ENCODE data around the gene TRUB2. TPM values are rescaled to one million over a fixed set of nuclear protein-coding genes. Genes with fewer than 3 reads are reported as not detected.

TRUB2 gene
- total RNA-seq, 1 experiment from 2014 or later = 22.5 TPM

GRCh38 chr9:128257907-128258306 lies 64.3 kb downstream of the TRUB2 start:
- no peak overlapping the region for H3K4me3 ChIP-seq (ENCODE audit: low read depth in 2 of 2, low read length in 2 of 2)
- no peaks in the 10 kb centered on the region for H3K36me3 ChIP-seq (ENCODE audit: control insufficient read depth, insufficient read depth, low read length)
- no peaks in the 10 kb centered on the region for H3K9me3 ChIP-seq (ENCODE audit: control insufficient read depth, insufficient read depth, low read depth, low read length)
- CTCF ChIA-PET = no interaction called here
- intact Hi-C loops (cut with micrococcal nuclease; ENCODE audit: unreplicated experiment) (no loop called here), in situ Hi-C loops (cut with HindIII; ENCODE audit: low pct_unique_long_range_greater_than_20kb, low sequenced_read_pairs) (no loop called here)
- no peak for DNase-seq (ENCODE audit: low read depth, low spot score)
- BruUV-seq (replicated peaks) = no TSS peak
- no peak for ATAC-seq
- no peak overlapping the region for H3K27ac ChIP-seq (ENCODE audit: low read length)
- no peaks in the 10 kb centered on the region for H3K27me3 ChIP-seq (ENCODE audit: control insufficient read depth, insufficient read depth, low read length)
- no peak for TF ChIP-seq TCF7L2 (IDR thresholded peaks at IDR 0.05; ENCODE audit: low read depth, low read length)
- TF ChIP-seq SIN3A (IDR thresholded peaks at IDR 0.05; ENCODE audit: borderline replicate concordance, insufficient read depth, low read depth, low read length) = no peak
- TF ChIP-seq POLR2AphosphoS5 (IDR thresholded peaks at IDR 0.05; ENCODE audit: low read depth, low read length) = no peak
- POLR2A ChIA-PET = no interaction called here
- H3K4me1 ChIP-seq (ENCODE audit: control insufficient read depth, insufficient read depth, low read length) = no peaks in the 10 kb centered on the region

GRCh38 chr9:128257086-128257825 lies 65.0 kb downstream of the TRUB2 start:
- ChIA-PET POLR2A (no interaction called here), CTCF (no interaction called here)
- Histone ChIP-seq H3K36me3 (ENCODE audit: control insufficient read depth, insufficient read depth, low read length) (no peaks in the 10 kb centered on the region), H3K9me3 (ENCODE audit: control insufficient read depth, insufficient read depth, low read depth, low read length) (no peaks in the 10 kb centered on the region), H3K4me3 (ENCODE audit: low read depth in 2 of 2, low read length in 2 of 2) (no peak overlapping the region), H3K27me3 (ENCODE audit: control insufficient read depth, insufficient read depth, low read length) (no peaks in the 10 kb centered on the region), H3K4me1 (ENCODE audit: control insufficient read depth, insufficient read depth, low read length) (no peaks in the 10 kb centered on the region), H3K27ac (ENCODE audit: low read length) (no peak overlapping the region)
- in situ Hi-C loops (cut with HindIII; ENCODE audit: low pct_unique_long_range_greater_than_20kb, low sequenced_read_pairs) (no loop called here), intact Hi-C loops (cut with micrococcal nuclease; ENCODE audit: unreplicated experiment) (no loop called here)
- no peak for TF ChIP-seq TCF7L2 (IDR thresholded peaks at IDR 0.05; ENCODE audit: low read depth, low read length)
- no peak for TF ChIP-seq CTCF (IDR thresholded peaks at IDR 0.05)
- no peak for TF ChIP-seq REST (IDR thresholded peaks at IDR 0.05; ENCODE audit: insufficient read depth in 1 of 2, low read depth in 2 of 2, low read length in 1 of 2)
- no peak for TF ChIP-seq SIN3A (IDR thresholded peaks at IDR 0.05; ENCODE audit: borderline replicate concordance, insufficient read depth, low read depth, low read length)
- TF ChIP-seq POLR2AphosphoS5 (IDR thresholded peaks at IDR 0.05; ENCODE audit: low read depth, low read length) = no peak
- ATAC-seq (no peak), DNase-seq (ENCODE audit: low read depth, low spot score) (no peak)
- no TSS peak for BruUV-seq (replicated peaks)

Other genes starting within 250 kb of the TRUB2 start
- 76.8 TPM for gene PTGES2, start 194.7 kb downstream of the TRUB2 start, total RNA-seq (2021; ENCODE audit: unreplicated experiment)
- 1.0 TPM for gene LCN2, start 173.0 kb downstream of the TRUB2 start, total RNA-seq (2021; ENCODE audit: unreplicated experiment)
- gene BBLN, start 162.2 kb downstream of the TRUB2 start, total RNA-seq (2021; ENCODE audit: unreplicated experiment) = 48.5 TPM
- 111 TPM for gene CIZ1, start 130.9 kb downstream of the TRUB2 start, total RNA-seq (2021; ENCODE audit: unreplicated experiment)
- 18.7 TPM for gene DNM1, start 119.1 kb downstream of the TRUB2 start, total RNA-seq (2021; ENCODE audit: unreplicated experiment)
- 69.6 TPM for gene GOLGA2, start 46.4 kb downstream of the TRUB2 start, total RNA-seq (2021; ENCODE audit: unreplicated experiment)
- gene SWI5, start 46.2 kb downstream of the TRUB2 start, total RNA-seq (2021; ENCODE audit: unreplicated experiment) = 28.3 TPM
- 19.1 TPM for gene COQ4, start 392 bp upstream of the TRUB2 start, total RNA-seq (2021; ENCODE audit: unreplicated experiment)
- gene SLC27A4, start 18.1 kb upstream of the TRUB2 start, total RNA-seq (2021; ENCODE audit: unreplicated experiment) = 20.3 TPM
- gene URM1, start 48.9 kb upstream of the TRUB2 start, total RNA-seq (2021; ENCODE audit: unreplicated experiment) = 45.4 TPM
- gene CERCAM, start 98.4 kb upstream of the TRUB2 start, total RNA-seq (2021; ENCODE audit: unreplicated experiment) = 11.3 TPM
- gene ODF2, start 133.6 kb upstream of the TRUB2 start, total RNA-seq (2021; ENCODE audit: unreplicated experiment) = 36.8 TPM
- gene GLE1, start 182.3 kb upstream of the TRUB2 start, total RNA-seq (2021; ENCODE audit: unreplicated experiment) = 25.9 TPM
- 229 TPM for gene SPTAN1, start 230.1 kb upstream of the TRUB2 start, total RNA-seq (2021; ENCODE audit: unreplicated experiment)

All from Panc1 (cell line).